HepG2 (cell line): ENCODE results near the gene SURF1. TPM values are rescaled to one million over a fixed set of nuclear protein-coding genes. Genes with fewer than 3 reads are reported as not detected.

ENCODE experiments used
- CREB1 ChIP-seq, 2 experiments: fragments of 450-650 bp in 1 of 2; IDR thresholded peaks; 2 replicates each; pipeline ENCODE4 v1.6.1; 2016 to 2017; ENCODE audit warnings: control low read depth in 1 of 2, mild to moderate bottlenecking in 1 of 2, missing compliant biosample characterization in 1 of 2, missing genetic modification characterization in 1 of 2
- FOXK1 ChIP-seq: sonication (generic); formaldehyde crosslinking; IDR thresholded peaks from 2 replicates; pipeline ENCODE4 v1.4.0; 2020; ENCODE audit warnings: low read depth, missing genetic modification reagents, borderline replicate concordance
- FOXP1 ChIP-seq, 2 experiments: fragments of 450-650 bp in 1 of 2; IDR thresholded peaks; 2 replicates each; pipeline ENCODE4 v1.6.1; 2017 to 2018; ENCODE audit warnings: antibody characterized with exemption in 1 of 2
- KDM6A ChIP-seq: IDR thresholded peaks from 2 replicates; pipeline ENCODE4 v1.6.1; 2016; ENCODE audit warnings: low read depth
- MEIS2 ChIP-seq: sonication (generic); formaldehyde crosslinking; IDR thresholded peaks from 2 replicates; pipeline ENCODE4 v1.9.0; 2021; ENCODE audit warnings: mild to moderate bottlenecking, missing genetic modification reagents
- RELA ChIP-seq: sonication (generic); formaldehyde crosslinking; IDR thresholded peaks from 2 replicates; pipeline ENCODE4 v1.4.0; 2020; ENCODE audit warnings: missing genetic modification reagents
- RFX3 ChIP-seq: IDR thresholded peaks from 2 replicates; pipeline ENCODE4 v1.6.1; 2016; ENCODE audit warnings: missing biosample characterization, missing genetic modification reagents
- TEAD3 ChIP-seq: optimal IDR thresholded peaks from 2 replicates; pipeline ENCODE3; 2016; ENCODE audit warnings: borderline replicate concordance
- ZFYVE20 ChIP-seq: sonication (generic); formaldehyde crosslinking; IDR thresholded peaks from 2 replicates; pipeline ENCODE4 v1.8.0; 2023; ENCODE audit warnings: low read depth, mild to moderate bottlenecking, moderate library complexity, missing genetic modification reagents, borderline replicate concordance
- ZNF326 ChIP-seq: sonication (generic); formaldehyde crosslinking; IDR thresholded peaks from 2 replicates; pipeline ENCODE4 v1.4.0; 2020; ENCODE audit warnings: missing genetic modification reagents, borderline replicate concordance
- ZNF672 ChIP-seq: sonication (generic); formaldehyde crosslinking; IDR thresholded peaks from 2 replicates; pipeline ENCODE4 v1.8.1; 2022; ENCODE audit warnings: missing genetic modification reagents
- ZNF790 ChIP-seq: sonication (generic); formaldehyde crosslinking; IDR thresholded peaks from 2 replicates; pipeline ENCODE4 v1.8.0; 2022; ENCODE audit warnings: missing genetic modification reagents, mild to moderate bottlenecking, borderline replicate concordance
- ZSCAN12 ChIP-seq: sonication (generic); formaldehyde crosslinking; IDR thresholded peaks from 2 replicates; pipeline ENCODE4 v1.9.0; 2021; ENCODE audit warnings: mild to moderate bottlenecking, missing genetic modification reagents
- polyA plus RNA-seq, 8 experiments: library from polyadenylated mRNA; depleted of rRNA in 3 of 8; stranded (reverse) in 7 of 8; unstranded in 1 of 8; fragments of >200 nt; fragmentation: Illumina TruSeq in 4 of 8; extraction: Trizol in 4 of 8; gene quantifications; 2 replicates each; pipeline versions ENCODE4 v1.2.1 to v1.2.3, GENCODE V29; 2011 to 2016; ENCODE audit warnings: low read depth in 4 of 8, missing spikeins in 1 of 8, mixed read lengths in 1 of 8; ENCODE audit not compliant: insufficient read depth in 1 of 8
- total RNA-seq, 5 experiments: library from RNA; depleted of rRNA; stranded (reverse); fragments of >200 nt; fragmentation: Illumina TruSeq; extraction: Trizol; gene quantifications; 2 replicates each; pipeline ENCODE4 v1.2.3, GENCODE V29; 2016; ENCODE audit warnings: low read depth in 1 of 5
- TF ChIP-seq, protein P1 (sequence below): sonication (generic); formaldehyde crosslinking; IDR thresholded peaks from 2 replicates; pipeline ENCODE4 v1.4.0; 2020; ENCODE audit warnings: mild to moderate bottlenecking, missing genetic modification reagents
- TF ChIP-seq, protein P2 (sequence below): sonication (generic); formaldehyde crosslinking; IDR thresholded peaks from 2 replicates; pipeline ENCODE4 v1.4.0; 2020; ENCODE audit warnings: missing genetic modification reagents
- TF ChIP-seq, protein P3 (sequence below): sonication (generic); formaldehyde crosslinking; IDR thresholded peaks from 2 replicates; pipeline ENCODE4 v1.5.1; 2020; ENCODE audit warnings: mild to moderate bottlenecking, missing genetic modification reagents, borderline replicate concordance
- TF ChIP-seq, protein P4 (sequence below): IDR thresholded peaks from 2 replicates; pipeline ENCODE4 v1.6.1; 2016; ENCODE audit warnings: missing biosample characterization, missing genetic modification reagents, low read depth
- TF ChIP-seq, protein P5 (sequence below): sonication (generic); formaldehyde crosslinking; conservative IDR thresholded peaks from 2 replicates; pipeline ENCODE4 v1.4.0; 2020; ENCODE audit warnings: missing genetic modification reagents
- TF ChIP-seq, protein P6 (sequence below), 2 experiments: fragments of 450-650 bp in 1 of 2; sonication (generic) in 1 of 2; formaldehyde crosslinking; IDR thresholded peaks; 2 replicates each; pipeline versions ENCODE4 v1.5.0 to v1.8.0; 2020 to 2022; ENCODE audit warnings: mild to moderate bottlenecking in 1 of 2, missing genetic modification reagents in 1 of 2

The SURF1 gene
- total and polyA plus RNA-seq, 2 of the 13 experiments (the other 11 are each of a cell fraction or from before 2014, with no cell fraction given) = 17.8 to 40.7 TPM

DNA sequence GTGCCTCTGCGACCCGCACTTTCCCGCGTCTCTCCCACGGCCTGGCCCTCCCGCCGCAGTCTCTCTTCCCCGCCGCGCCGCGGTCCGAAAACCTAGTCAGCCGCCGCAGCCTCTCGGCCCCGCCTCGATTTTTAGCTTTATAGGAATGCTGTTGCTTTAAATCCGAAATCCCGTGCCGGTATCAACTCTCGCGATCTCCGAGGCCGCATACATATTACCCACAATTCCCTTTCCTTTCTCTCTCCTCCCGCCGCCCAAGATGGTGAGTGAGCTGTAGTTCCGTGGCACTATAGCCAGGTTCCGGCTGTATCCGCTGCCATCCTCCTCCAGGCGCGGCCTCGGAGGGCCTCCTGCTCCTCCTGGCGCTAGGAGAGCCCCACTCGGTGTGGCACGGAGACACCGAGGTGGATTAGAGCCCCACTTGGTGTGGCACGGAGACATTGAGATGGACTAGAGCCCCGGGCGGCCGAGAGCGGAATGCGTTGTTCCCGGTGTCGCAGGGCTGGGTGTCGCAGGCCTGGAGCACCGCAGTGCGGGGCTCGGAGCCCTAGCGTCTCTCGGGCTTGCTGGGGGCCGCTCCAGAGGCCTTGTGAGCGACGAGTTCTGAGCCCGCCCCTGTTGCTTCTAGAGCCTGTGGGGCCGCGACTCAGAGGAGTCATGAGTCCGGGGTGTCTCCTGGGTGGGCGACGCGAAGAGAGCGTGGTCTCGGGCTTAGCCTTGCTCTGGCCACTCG, 8.1 kb downstream of the SURF1 start, which contains the start of the genes MED22 and RPL7A (continued):
- TF ChIP-seq KDM6A (CRISPR knock-in tag) (no peak), FOXP1 (IDR thresholded peaks at IDR 0.05) (no peak), FOXP1 (CRISPR knock-in tag; IDR thresholded peaks at IDR 0.05) (no peak), ZNF672 (no peak), CREB1 (IDR thresholded peaks at IDR 0.05) (no peak), CREB1 (CRISPR knock-in tag; IDR thresholded peaks at IDR 0.05) (no peak), ZNF326 (CRISPR knock-in tag) (no peak), TEAD3 (peak; percentile 64), FOXK1 (CRISPR knock-in tag) (peak; percentile 65; the same call in 1 of the 2 replicates), RFX3 (peak; percentile 14; the same call in 1 of the 2 replicates), RELA (CRISPR knock-in tag) (no peak), ZSCAN12 (CRISPR knock-in tag) (no peak), ZFYVE20 (no peak), MEIS2 (peak; percentile 51; the same call in 1 of the 2 replicates), ZNF790 (peak; percentile 42; the same call in 1 of the 2 replicates)
- TF ChIP-seq, protein P1, sequence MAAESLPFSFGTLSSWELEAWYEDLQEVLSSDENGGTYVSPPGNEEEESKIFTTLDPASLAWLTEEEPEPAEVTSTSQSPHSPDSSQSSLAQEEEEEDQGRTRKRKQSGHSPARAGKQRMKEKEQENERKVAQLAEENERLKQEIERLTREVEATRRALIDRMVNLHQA (CRISPR knock-in tag) = no peak
- TF ChIP-seq, protein P2, sequence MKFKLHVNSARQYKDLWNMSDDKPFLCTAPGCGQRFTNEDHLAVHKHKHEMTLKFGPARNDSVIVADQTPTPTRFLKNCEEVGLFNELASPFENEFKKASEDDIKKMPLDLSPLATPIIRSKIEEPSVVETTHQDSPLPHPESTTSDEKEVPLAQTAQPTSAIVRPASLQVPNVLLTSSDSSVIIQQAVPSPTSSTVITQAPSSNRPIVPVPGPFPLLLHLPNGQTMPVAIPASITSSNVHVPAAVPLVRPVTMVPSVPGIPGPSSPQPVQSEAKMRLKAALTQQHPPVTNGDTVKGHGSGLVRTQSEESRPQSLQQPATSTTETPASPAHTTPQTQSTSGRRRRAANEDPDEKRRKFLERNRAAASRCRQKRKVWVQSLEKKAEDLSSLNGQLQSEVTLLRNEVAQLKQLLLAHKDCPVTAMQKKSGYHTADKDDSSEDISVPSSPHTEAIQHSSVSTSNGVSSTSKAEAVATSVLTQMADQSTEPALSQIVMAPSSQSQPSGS (CRISPR knock-in tag) = peak; percentile 65; the same call in 1 of the 2 replicates
- TF ChIP-seq, protein P3, sequence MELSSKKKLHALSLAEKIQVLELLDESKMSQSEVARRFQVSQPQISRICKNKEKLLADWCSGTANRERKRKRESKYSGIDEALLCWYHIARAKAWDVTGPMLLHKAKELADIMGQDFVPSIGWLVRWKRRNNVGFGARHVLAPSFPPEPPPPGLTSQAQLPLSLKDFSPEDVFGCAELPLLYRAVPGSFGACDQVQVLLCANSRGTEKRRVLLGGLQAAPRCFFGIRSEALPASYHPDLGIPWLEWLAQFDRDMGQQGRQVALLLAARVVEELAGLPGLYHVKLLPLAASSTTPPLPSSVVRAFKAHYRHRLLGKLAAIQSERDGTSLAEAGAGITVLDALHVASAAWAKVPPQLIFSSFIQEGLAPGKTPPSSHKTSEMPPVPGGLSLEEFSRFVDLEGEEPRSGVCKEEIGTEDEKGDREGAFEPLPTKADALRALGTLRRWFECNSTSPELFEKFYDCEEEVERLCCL (CRISPR knock-in tag) = no peak
- TF ChIP-seq, protein P4, sequence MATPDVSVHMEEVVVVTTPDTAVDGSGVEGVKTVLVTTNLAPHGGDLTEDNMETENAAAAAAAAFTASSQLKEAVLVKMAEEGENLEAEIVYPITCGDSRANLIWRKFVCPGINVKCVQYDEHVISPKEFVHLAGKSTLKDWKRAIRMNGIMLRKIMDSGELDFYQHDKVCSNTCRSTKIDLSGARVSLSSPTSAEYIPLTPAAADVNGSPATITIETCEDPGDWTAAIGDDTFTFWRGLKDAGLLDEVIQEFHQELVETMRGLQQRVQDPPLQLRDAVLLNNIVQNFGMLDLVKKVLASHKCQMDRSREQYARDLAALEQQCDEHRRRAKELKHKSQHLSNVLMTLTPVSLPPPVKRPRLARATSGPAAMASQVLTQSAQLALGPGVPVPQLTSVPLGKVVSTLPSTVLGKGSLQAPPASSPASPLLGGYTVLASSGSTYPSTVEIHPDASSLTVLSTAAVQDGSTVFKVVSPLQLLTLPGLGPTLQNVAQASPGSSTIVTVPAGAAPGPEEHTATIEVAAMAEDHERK (CRISPR knock-in tag) = no peak
- TF ChIP-seq, protein P5, sequence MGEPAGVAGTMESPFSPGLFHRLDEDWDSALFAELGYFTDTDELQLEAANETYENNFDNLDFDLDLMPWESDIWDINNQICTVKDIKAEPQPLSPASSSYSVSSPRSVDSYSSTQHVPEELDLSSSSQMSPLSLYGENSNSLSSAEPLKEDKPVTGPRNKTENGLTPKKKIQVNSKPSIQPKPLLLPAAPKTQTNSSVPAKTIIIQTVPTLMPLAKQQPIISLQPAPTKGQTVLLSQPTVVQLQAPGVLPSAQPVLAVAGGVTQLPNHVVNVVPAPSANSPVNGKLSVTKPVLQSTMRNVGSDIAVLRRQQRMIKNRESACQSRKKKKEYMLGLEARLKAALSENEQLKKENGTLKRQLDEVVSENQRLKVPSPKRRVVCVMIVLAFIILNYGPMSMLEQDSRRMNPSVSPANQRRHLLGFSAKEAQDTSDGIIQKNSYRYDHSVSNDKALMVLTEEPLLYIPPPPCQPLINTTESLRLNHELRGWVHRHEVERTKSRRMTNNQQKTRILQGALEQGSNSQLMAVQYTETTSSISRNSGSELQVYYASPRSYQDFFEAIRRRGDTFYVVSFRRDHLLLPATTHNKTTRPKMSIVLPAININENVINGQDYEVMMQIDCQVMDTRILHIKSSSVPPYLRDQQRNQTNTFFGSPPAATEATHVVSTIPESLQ (CRISPR knock-in tag) = no peak
- TF ChIP-seq, protein P6, sequence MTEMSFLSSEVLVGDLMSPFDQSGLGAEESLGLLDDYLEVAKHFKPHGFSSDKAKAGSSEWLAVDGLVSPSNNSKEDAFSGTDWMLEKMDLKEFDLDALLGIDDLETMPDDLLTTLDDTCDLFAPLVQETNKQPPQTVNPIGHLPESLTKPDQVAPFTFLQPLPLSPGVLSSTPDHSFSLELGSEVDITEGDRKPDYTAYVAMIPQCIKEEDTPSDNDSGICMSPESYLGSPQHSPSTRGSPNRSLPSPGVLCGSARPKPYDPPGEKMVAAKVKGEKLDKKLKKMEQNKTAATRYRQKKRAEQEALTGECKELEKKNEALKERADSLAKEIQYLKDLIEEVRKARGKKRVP (CRISPR knock-in tag; IDR thresholded peaks at IDR 0.05) = peak in 1 of 2 experiments; percentile 56; a peak in 1 of 4 replicates
